Liver (tissue), 3 donors: ENCODE measurements around the gene CCDC116.

Source experiments
- ATF3 ChIP-seq: IDR thresholded peaks from 2 replicates; pipeline ENCODE4 v1.6.1; 2016; ENCODE audit warnings: antibody characterized with exemption
- CTCF ChIP-seq: fragments of 150-350 bp; IDR thresholded peaks from 2 replicates; pipeline ENCODE4 v1.5.1; 2017; ENCODE audit warnings: improper control_type of control experiment, low read depth, low read length; ENCODE audit not compliant: missing input control
- EGR1 ChIP-seq, 2 donors: IDR thresholded peaks; 2 replicates each; pipeline ENCODE4 v1.6.1; 2016 to 2018; ENCODE audit warnings: antibody characterized with exemption in 2 of 2, low read depth in 2 of 2
- FOXA1 ChIP-seq: IDR thresholded peaks from 2 replicates; pipeline ENCODE4 v1.6.1; 2016; ENCODE audit warnings: antibody characterized with exemption
- HNF4A ChIP-seq, 2 donors: conservative IDR thresholded peaks; 2 replicates each; pipeline ENCODE4 v1.6.1; 2016; ENCODE audit warnings: antibody characterized with exemption in 2 of 2, mild to moderate bottlenecking in 2 of 2
- HNF4G ChIP-seq: IDR thresholded peaks from 2 replicates; pipeline ENCODE4 v1.6.1; 2016; ENCODE audit warnings: antibody characterized with exemption
- JUND ChIP-seq, 2 donors: IDR thresholded peaks; 2 replicates each; pipeline ENCODE4 v1.6.1; 2016; ENCODE audit warnings: antibody characterized with exemption in 2 of 2
- MAX ChIP-seq: IDR thresholded peaks from 2 replicates; pipeline ENCODE4 v1.6.1; 2016; ENCODE audit warnings: antibody characterized with exemption
- NR2F2 ChIP-seq: IDR thresholded peaks from 2 replicates; pipeline ENCODE4 v1.6.1; 2016; ENCODE audit warnings: antibody characterized with exemption
- RAD21 ChIP-seq, 2 donors: IDR thresholded peaks; 2 replicates each; pipeline ENCODE4 v1.6.1; 2016; ENCODE audit warnings: antibody characterized with exemption in 2 of 2, mild to moderate bottlenecking in 2 of 2
- REST ChIP-seq: IDR thresholded peaks from 2 replicates; pipeline ENCODE4 v1.6.1; 2016; ENCODE audit warnings: antibody characterized with exemption, mild to moderate bottlenecking
- TAF1 ChIP-seq: conservative IDR thresholded peaks from 2 replicates; pipeline ENCODE4 v1.6.1; 2016; ENCODE audit warnings: antibody characterized with exemption, mild to moderate bottlenecking
- YY1 ChIP-seq: IDR thresholded peaks from 2 replicates; pipeline ENCODE4 v1.6.1; 2016; ENCODE audit warnings: antibody characterized with exemption, mild to moderate bottlenecking
- ZBTB33 ChIP-seq: IDR thresholded peaks from 2 replicates; pipeline ENCODE4 v1.6.1; 2016; ENCODE audit warnings: antibody characterized with exemption
- donor health status: healthy.
- donor health status: healthy.

GRCh38 chr22:21665047-21665851 lies 32.7 kb downstream of the CCDC116 start:
- TF ChIP-seq CTCF (no peak), MAX (no peak), YY1 (no peak), EGR1 (IDR thresholded peaks at IDR 0.05; ENCODE audit: low read depth in 2 of 2) (no peak), NR2F2 (no peak), TAF1 (no peak), HNF4A (conservative IDR thresholded peaks at IDR 0.05) (no peak), FOXA1 (no peak), JUND (IDR thresholded peaks at IDR 0.05) (no peak), RAD21 (IDR thresholded peaks at IDR 0.05) (no peak), ATF3 (no peak), HNF4G (no peak), REST (no peak), ZBTB33 (no peak)
